Middle frontal gyrus (tissue), 1 donor: ENCODE results near the gene PMM2.
"Not testable (repeated sequence)": the region's sequence is repeated elsewhere in the genome, so short reads cannot be mapped to it uniquely, and the experiment has no call there.

Experiments used
- DNase-seq: peaks from one replicate; pipeline ENCODE4 v3.0.0-alpha.2; 2015; ENCODE audit warnings: low spot score; ENCODE audit errors: extremely low spot score

Gene PMM2

DNA sequence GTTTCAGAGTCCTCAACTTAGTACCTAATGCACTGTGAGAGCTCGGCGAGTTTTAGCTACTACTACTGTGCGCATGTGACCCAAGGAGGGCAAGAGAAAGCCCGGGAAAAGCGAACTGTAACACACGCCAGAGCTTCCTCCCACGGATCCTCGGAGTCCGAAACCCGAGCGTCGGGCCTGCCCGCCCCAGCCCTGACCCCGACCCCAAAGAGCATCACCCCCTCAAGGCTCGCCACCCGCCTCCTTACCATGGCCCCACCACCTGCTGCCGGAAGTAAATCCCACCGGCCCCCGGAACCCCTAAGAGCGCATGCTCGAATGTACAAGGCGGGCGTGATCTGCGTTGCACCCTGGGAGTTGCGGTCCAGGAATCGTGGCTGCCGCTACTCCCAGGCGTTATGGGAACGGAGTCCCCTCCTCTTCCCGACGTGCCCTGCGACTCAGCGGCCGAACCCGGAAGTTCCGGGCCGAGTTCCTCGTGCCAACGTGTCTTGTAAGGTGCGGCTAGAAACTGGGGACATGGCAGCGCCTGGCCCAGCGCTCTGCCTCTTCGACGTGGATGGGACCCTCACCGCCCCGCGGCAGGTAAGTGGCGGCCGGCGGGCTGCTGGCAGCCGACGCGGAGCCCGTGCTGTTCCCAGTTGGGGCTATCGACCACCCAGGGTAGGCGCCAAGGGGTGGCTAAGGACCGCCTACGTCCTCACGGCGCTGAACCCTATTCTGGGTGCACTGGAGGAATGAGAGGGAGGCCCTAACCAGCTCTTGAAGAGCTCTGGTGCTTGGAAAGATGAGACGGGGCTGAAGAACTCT, at the start of gene PMM2, which contains the start of gene TMEM186:
Gene PMM2 (plus strand): TSS at position 476 of the 810 bp plus-strand sequence. CDS start 44 bp downstream, at position 520.
Gene TMEM186 (minus strand): TSS at position 276 of the 810 bp plus-strand sequence. CDS start 25 bp downstream, at position 251.
- DNase-seq = peak; percentile 95

DNA sequence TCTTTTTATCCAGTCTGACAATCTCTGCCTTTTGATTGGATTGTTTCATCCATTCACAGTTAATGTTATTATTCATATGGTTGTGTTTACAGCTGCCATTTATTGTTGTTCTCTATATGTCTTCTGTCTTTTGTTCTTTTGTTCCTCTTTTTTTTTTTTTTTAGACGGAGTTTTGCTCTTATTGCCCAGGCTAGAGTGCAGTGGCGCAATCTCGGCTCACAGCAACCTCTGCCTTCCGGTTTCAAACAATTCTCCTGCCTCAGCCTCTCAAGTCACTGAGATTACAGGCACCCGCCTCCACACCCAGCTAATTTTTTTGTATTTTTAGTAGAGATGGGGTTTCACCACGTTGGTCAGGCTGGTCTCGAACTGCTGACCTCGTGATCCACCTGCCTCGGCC, 48.7 kb upstream of the PMM2 start:
- not testable (repeated sequence) for DNase-seq

DNA sequence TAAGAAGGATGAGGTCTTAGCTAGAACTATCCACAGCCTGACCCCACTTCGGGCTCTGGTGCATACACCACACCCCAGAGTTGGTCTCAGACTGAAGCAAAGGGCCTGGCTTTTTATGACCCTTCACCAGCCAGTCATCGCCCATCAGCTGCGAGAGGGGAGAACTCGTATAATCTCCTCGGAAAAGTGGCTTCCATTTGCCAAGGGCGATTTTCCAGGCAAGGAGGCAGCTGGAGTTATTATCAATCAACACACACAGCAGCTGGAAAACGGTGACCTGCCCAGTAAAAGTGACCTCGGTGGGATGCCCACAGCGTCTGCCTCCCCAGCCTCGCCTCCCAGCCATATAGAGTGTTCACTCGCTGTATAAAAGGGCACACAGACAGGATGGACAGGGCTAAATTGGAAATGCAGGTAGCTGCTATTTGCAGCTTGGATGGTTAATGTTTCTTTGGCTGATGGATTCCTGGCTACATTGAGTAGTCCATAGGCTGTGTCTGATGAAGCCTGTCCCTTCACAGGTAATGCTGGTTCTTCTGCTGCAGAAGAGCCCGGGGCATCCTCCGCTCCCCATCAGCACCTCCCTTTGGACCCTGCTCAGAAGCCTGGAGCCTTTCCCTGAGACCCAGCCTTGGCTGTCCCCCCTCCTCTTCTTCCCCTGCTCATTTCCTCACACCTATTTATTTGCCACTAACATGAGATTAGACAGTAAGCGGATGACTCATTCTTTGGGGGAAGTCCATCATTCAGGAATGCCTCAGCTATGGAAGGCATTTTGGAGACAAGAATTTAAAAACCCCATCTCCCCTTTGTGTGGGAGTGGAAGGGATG, 45.9 kb upstream of the PMM2 start:
- no peak for DNase-seq

DNA sequence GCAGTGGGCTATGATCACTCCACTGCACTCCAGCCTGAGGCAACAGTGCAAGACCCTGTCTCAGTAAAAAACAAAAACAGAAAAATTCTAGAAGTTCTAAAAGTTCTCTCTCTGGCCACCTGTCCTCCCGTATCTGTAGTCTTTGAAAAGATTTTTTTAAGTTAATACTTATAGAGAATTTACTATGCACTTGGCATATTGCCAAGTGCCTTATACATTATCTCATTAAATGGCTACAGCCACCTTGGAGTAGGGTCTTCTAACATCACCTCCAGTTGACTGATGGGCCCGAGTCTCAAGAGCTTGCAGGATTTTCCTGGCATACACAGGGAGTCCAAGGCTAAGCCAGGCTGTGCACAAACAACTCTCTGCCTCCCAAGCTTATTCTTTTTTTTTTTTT, 44.9 kb upstream of the PMM2 start:
- no peak for DNase-seq

DNA sequence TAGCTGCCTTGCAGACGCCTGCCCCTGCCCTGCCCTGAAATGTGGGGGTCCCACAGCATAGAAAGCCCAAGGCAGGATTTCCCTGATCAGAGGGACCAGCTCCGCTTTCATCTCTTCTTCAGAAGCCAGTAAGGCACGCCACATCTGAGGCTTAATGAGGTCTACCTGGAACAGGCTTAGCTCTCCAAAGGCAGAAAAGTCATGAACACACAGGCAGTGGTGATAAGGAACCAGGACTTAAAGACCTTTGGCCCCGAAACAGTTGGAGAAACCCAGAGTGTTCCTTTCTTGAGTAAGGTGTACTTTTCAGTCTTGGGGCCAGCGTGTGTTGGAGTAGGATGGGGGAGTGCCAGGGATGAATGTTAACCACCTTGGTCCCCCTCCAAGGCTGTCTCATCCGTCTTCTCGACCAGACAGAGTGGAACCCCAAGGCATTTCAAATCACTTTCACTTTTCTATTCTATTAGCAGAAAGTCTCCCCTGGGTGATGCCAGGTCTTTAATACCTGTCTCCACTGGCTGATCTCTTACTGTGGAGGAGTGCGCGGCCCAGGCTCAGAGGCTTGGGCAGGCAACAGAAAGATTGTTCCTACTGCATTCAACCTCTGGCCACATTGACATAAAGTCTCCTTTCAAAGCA, 44.1 kb upstream of the PMM2 start:
- DNase-seq = no peak

DNA sequence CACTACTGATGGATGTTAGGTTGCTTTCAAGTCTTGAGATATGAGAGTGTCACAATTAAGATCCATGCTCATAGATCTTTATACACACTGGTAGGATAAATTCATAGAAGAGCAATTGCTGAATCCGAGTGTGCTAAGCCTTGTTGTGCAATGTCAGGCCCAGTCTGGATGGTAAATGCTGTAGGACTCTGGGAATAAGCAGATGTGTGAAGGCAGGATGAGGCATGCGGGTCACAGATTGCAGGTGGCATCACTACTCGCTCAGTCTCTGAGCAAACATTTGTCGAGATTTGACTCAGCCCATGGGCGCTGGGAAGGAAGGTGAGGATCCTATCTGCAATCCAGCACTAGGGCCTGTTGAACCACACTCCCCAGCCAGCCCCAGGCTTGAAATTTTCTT, 40.9 kb upstream of the PMM2 start:
- no peak for DNase-seq

DNA sequence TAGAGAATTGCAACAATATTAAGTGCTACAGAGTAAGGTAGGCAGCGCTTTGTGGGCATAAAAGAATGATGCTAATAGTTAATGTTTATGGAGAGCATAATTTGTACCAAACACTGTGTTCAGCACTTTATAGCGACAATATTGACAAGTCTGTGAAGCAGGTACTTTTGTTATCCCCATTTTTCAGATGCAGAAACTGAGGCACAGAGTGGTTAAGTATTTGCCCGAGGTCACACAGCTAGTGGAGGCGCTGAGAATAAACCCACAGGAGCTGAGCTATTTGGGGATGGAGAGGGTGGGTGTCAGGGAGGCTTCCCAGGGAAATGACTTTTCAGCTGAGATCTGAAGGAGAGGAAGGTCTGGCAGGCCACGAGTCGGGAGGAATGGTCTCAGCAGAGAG, 39.6 kb upstream of the PMM2 start:
- no peak for DNase-seq

DNA sequence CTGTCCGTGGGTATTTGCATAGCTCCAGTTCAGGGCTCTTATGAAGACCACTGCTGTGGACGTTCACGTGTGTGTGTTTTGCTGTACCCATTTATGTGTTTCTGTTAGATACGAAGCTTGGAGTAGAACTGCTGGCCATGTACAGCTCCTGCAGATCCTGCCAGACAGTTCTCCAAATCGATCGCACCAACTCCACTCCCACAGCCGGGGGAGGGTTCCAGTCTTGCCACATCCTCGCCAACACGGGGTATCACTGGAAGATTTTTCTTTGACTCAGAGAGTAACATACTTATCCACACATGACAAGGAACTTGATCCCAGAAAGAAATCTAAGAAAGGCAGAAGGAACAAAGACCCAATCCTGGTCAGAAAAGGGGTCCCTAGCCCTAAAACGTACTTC, 37.6 kb upstream of the PMM2 start:
- DNase-seq = no peak

DNA sequence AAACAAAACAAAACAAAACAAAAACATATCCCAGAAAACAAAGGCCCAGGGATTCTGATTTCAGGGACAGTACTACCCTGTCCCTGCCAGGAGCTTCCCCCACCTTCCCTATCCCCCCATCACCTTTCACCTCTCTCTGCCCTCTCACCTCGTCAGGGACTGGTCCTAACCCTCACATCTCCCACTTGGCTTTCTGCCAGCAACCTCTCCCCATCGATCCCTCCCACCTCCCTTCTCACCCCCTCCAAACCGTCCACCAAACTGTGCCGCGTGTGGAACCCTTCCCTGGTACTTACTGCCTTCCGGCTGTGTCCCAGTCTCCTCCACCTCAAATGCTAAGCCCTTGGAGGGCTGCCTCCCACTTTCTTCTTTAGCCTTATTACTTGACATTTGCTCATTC, 36.6 kb upstream of the PMM2 start:
- no peak for DNase-seq

DNA sequence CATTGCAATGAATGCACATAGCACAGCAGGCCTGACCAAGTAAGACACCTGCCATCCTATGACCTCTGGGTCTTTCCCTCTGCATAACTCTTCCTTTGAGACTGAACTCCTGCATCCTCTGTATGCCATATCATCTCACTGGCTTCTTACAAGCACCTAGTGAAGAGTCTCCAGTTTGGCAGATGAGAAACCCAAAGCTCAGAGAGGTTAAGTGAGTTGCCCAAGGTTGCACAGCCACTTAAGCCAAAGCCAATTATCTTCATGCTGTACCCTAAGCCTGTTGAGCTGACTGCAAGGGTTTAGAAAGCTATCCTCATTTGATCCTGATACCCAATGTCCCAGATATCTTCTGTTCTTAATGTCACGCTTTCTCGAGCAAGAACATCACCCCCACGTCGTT, 35.4 kb upstream of the PMM2 start:
- no peak for DNase-seq

DNA sequence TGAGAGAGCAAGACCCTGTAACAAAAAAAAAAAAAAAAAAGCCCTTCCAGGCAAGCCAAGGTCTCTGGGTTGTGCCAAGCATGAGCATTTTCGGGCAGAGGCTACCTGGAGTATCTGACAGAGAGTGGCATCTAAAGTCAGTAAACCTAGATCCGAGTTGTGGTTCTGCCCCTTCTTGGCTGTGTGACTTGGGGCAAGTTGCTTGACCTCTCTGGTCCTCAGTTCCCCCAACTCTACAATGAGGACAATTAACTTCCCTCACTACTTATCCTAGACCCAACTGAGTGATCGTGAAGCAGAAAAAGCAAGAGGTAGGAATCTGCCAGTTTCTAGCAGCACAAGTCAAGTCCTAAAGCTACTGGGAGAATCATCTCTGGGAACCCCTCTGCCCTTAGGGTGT, 34.6 kb upstream of the PMM2 start:
- DNase-seq = no peak

DNA sequence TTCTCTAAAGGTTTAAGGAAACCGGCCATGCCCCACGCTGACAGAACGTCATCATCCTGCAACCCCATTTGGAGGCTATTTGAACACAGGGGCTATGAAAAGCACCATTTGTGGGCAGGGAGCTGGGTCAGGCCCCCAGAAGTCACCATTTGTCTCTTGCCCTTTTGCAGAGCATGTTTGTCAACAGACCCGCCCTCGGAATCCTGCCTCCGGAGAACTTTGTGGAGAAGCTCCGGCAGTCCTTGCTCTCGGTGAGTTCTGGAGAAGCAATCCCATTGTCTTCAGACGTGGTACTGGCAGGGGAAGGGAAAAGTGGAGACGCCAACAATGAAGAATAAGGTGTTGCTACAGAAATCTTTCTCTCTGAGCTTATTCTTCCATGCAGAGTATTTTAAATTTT, 33.7 kb upstream of the PMM2 start:
- DNase-seq = no peak

DNA sequence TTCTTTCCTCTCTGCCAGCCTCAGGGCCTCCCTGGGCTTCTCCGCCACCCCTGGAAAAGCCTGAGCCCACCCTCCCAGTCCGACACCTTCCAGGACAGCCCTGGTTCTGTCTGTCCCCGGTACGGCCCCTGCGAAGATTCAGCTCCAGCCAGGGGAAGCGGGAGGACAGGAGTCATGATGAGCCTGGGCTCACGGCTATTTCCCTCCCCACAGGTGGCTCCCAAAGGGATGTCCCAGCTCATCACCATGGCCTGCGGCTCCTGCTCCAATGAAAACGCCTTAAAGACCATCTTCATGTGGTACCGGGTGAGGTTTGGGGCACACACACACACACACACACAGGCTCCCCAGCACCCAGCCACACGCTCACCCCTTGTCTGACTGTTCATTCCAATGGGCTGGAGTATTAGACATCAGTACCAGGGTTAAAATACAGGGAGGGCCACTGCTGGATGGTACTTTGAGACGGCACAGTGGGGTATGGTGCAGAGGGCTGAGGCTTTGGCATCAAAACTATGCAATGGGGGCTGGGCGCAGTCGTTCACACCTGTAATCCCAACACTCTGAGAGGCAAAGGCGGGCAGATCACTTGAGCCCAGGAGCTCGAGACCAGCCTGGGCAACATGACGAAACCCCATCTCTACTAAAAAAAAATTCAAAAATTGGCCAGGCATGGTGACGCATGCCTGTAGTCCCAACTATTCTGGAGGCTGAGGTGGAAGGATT, 33.0 kb upstream of the PMM2 start:
- no peak for DNase-seq

DNA sequence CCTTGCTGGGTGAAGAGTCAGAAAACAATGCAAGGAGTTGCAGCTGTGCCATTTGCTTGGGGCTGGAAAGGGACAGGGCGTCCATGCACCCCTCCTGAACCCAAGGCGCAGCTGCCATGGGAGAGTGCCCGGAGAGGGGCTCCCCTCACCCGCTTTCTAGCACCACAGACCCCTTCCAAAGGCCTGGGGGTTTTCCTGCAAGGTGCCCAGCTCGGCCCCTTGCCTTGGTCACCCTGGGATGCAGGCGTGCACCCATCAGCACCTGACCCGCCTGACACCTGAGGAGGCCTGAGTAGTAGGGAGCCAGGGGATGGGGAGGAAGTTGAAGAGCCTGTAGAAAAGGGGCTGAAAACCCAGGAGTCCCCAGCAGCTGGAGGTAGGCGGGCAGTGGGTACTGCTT, 30.5 kb upstream of the PMM2 start:
- DNase-seq = no peak

DNA sequence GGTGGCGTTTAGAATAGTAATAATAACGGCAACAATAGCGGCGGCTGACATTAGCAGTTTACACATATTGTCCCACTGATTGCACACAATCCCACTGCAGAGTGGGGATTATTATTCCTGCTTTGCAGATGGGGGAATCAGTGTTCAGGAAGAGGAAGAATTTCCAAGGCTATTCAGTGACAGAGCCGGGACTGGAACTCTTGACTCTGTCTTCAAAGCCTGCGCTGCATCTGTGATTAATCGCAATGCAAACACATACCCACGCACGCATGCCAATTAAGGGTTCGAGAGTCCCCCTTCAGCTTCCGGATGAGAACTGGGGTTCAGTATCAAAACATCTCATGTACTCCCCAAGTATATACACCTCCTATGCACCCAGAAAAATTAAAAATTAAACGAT, 29.4 kb upstream of the PMM2 start:
- DNase-seq = no peak

DNA sequence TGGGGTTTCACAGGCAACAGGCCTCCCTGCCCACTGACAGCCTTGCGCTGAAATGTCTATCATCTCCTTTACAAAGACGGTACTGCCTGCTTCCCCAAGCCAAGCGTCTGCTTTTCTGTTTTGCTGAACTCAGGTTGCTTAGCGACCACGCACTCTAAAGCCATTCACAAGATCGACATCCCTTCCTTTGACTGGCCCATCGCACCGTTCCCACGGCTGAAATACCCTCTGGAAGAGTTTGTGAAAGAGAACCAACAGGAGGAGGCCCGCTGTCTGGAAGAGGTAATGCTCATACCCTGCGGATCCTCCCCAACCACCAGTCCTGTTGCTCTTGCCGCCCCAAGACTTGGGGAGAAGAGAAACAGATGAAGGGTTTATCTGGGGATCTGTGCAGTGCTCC, 28.9 kb upstream of the PMM2 start:
- DNase-seq = no peak

DNA sequence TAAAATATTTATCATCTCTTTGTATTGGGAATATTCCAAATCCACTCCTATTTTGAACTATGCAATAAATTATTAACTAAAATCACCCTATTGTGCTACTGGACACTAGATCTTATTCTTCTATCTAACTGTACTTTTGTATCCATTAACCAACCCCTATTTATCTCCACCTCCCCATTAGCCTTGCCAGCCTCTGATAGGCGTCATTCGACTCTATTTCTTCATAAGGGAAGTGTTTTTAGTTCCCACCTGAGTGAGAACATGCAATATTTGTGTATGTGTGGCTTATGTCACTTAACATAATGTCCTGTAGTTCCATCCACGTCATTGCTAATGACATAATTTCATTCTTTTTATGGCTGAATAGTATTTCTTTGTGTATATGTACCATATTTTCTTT, 24.1 kb upstream of the PMM2 start:
- no peak for DNase-seq

DNA sequence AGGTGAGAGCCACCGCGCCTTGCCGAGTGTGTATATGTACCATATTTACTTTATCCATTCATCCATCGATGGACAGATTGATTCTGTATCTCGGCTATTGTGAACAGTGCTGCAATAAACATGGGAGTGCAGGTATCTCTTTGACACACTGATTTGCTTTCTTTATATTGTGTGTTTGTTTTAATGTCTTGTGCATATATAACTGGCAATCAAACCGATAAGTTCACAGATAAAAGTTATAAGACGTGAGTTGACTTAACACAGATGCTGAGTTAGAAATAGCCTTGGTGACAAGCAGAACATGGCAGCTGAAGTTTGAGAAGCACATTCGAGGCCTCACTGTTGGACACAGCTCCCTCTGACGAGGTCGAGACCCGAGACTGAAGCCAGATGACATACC, 23.4 kb upstream of the PMM2 start:
- DNase-seq = no peak

DNA sequence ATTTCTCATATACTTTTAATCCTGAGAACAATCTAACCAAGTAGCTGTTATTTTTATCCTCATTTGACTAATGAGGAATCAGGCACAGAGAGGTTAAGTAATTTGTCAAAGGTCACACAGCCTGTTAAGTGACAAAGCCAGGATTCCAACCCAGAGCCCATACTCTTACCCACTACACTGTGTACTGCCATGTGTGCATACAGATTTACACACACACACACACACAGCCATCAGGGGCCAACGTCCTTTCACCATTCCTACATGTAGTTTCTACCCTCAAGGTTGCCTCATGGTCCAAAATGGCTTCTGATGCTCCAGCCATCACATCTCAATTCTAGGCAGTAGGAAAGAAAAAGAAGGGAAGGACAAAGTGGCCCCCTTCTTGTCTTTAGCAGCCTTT, 22.3 kb upstream of the PMM2 start:
- DNase-seq = no peak

DNA sequence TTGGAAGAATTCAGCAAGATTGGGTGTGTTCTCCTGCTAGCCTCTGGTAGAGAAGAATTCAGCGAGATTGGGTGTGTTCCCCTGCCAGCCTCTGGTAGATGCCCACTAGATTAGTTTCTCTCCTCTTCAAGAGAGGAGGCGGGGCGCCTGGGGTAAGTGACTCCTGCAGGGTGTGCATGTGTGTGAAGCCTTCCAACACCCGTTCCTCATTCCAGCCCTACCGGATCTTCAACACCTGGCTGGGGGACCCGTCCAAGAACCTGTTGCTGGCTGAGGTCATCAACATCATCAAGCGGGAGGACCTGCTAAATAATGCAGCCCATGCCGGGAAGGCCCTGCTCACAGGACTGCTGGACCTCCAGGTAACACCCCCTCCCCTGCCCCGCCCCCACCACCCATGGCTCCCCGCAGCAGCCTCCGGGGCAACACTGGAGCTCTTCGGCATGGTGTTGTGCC, 21.5 kb upstream of the PMM2 start:
- DNase-seq = no peak

DNA sequence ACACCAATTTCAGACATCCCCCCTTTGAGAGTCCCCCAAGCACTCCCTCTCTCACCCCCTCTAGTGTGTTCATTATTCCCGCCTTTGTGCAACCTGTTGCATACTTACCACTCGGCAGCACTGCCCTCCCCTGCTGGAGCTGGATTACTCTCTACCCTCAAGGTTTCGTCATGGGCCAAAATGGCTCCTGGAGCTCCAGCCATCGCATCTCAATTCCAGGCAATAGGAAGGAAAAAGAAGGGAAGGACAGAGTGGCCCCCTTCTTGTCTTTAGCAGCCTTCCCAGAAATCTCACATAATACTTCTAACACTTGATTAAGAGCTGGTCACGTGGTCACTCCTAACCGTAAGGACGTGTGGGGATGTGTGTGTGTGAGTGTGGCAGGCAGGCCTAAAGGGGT, 20.4 kb upstream of the PMM2 start:
- no peak for DNase-seq
